Skeletal muscle tissue (tissue), 4 donors: ENCODE measurements around the gene ADAD1. TPM values are rescaled to one million over a fixed set of nuclear protein-coding genes. Genes with fewer than 3 reads are reported as not detected.

Experiments
- H3K27ac ChIP-seq: one replicate; pipeline ENCODE4 v1.7.0; 2013; ENCODE audit warnings: mild to moderate bottlenecking, low read depth, low read length, inconsistent platforms
- H3K27me3 ChIP-seq, 3 donors: one replicate each; pipeline ENCODE4 v1.7.0; 2013; ENCODE audit warnings: low read length in 3 of 3; ENCODE audit not compliant: control insufficient read depth in 3 of 3, insufficient read depth in 3 of 3
- H3K36me3 ChIP-seq, 3 donors: one replicate each; pipeline ENCODE4 v1.7.0; 2013; ENCODE audit warnings: low read length in 3 of 3; ENCODE audit not compliant: control insufficient read depth in 3 of 3, insufficient read depth in 3 of 3
- H3K4me1 ChIP-seq, 3 donors: one replicate each; pipeline ENCODE4 v1.7.0; 2013; ENCODE audit warnings: low read length in 3 of 3, mild to moderate bottlenecking in 3 of 3; ENCODE audit not compliant: control insufficient read depth in 3 of 3, insufficient read depth in 3 of 3
- H3K4me3 ChIP-seq, 3 donors: one replicate each; pipeline ENCODE4 v1.7.0; 2013; ENCODE audit warnings: low read length in 3 of 3
- H3K9ac ChIP-seq, 3 donors: one replicate each; pipeline ENCODE4 v1.7.0; 2013; ENCODE audit warnings: low read length in 3 of 3, mild to moderate bottlenecking in 3 of 3, moderate library complexity in 2 of 3, low read depth in 1 of 3
- H3K9me3 ChIP-seq, 3 donors: one replicate each; pipeline ENCODE4 v1.7.0; 2013; ENCODE audit warnings: low read length in 3 of 3; ENCODE audit not compliant: control insufficient read depth in 3 of 3
- total RNA-seq: library from RNA; depleted of rRNA; stranded (reverse); fragments of >200 nt; gene quantifications from one replicate; pipeline ENCODE4 v1.2.3, GENCODE V29; 2014
- donor health status: Osteomylitis.

The ADAD1 gene
- total RNA-seq, 1 donor from 2014 or later: not detected

- Histone ChIP-seq H3K9ac (no peak overlapping the region), H3K27ac (no peak overlapping the region), H3K27me3 (no peaks in the 10 kb centered on the region), H3K4me3 (no peak overlapping the region), H3K36me3 (no peaks in the 10 kb centered on the region), H3K4me1 (no peaks in the 10 kb centered on the region), H3K9me3 (no peaks in the 10 kb centered on the region)
Observed at GRCh38 chr4:122450847-122451246, 72.0 kb downstream of the ADAD1 start.

- no peaks in the 10 kb centered on the region for H3K4me1 ChIP-seq
- no peak overlapping the region for H3K4me3 ChIP-seq
- no peaks in the 10 kb centered on the region for H3K36me3 ChIP-seq
- H3K27ac ChIP-seq: no peak overlapping the region
- H3K27me3 ChIP-seq: no peaks in the 10 kb centered on the region
- no peak overlapping the region for H3K9ac ChIP-seq
- no peaks in the 10 kb centered on the region for H3K9me3 ChIP-seq
Observed at GRCh38 chr4:122453384-122453995, 74.7 kb downstream of the ADAD1 start.

- no peaks in the 10 kb centered on the region for H3K36me3 ChIP-seq
- no peak within 1 kb of the TSS for H3K4me3 ChIP-seq
Observed at GRCh38 chr4:122456231-122457116, 77.7 kb downstream of the ADAD1 start, which contains the start of gene IL2. TSS of gene IL2 (minus strand) at chr4:122456725. CDS start at chr4:122456440, 285 bp downstream.

GRCh38 chr4:122458625-122459024, 79.8 kb downstream of the ADAD1 start:
- Histone ChIP-seq H3K36me3 (no peaks in the 10 kb centered on the region), H3K9me3 (no peaks in the 10 kb centered on the region), H3K4me3 (peak overlapping the region in 2 of 3 donors; percentile 34 to 45), H3K27ac (no peak overlapping the region), H3K9ac (no peak overlapping the region), H3K4me1 (no peaks in the 10 kb centered on the region), H3K27me3 (no peaks in the 10 kb centered on the region)

More at GRCh38 chr4:122456231-122457116, 77.7 kb downstream of the ADAD1 start, which contains the start of gene IL2:
- Histone ChIP-seq H3K27ac (no peak within 1 kb of the TSS), H3K4me1 (no peaks in the 10 kb centered on the region), H3K27me3 (no peaks in the 10 kb centered on the region), H3K9me3 (no peaks in the 10 kb centered on the region), H3K9ac (no peak within 1 kb of the TSS)

GRCh38 chr4:122469457-122469856, 90.6 kb downstream of the ADAD1 start:
- Histone ChIP-seq H3K9me3 (no peaks in the 10 kb centered on the region), H3K36me3 (no peaks in the 10 kb centered on the region), H3K27me3 (no peaks in the 10 kb centered on the region), H3K4me1 (no peaks in the 10 kb centered on the region), H3K4me3 (no peak overlapping the region), H3K27ac (no peak overlapping the region), H3K9ac (no peak overlapping the region)

DNA sequence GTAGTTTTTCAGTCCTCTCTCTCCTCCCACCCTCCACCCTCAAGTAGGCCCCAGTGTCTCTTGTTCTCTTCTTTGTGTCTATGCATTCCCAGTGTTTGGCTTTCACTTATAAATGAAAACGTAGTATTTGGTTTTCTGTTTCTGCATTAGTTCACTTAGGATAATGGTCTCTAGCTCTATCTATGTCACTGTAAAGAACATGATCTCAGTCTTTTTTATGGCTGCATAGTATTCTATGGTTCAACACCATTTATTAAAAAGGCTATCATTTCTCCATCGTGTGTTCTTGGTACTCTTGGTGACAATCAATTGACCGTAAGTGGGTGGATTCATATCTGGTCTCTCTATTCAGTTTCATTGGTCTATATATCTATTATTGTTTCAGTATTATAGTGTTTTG, 96.4 kb downstream of the ADAD1 start:
- no peak overlapping the region for H3K9ac ChIP-seq
- H3K9me3 ChIP-seq: no peaks in the 10 kb centered on the region
- no peak overlapping the region for H3K27ac ChIP-seq
- no peaks in the 10 kb centered on the region for H3K4me1 ChIP-seq
- no peaks in the 10 kb centered on the region for H3K27me3 ChIP-seq
- H3K36me3 ChIP-seq: no peaks in the 10 kb centered on the region
- no peak overlapping the region for H3K4me3 ChIP-seq

DNA sequence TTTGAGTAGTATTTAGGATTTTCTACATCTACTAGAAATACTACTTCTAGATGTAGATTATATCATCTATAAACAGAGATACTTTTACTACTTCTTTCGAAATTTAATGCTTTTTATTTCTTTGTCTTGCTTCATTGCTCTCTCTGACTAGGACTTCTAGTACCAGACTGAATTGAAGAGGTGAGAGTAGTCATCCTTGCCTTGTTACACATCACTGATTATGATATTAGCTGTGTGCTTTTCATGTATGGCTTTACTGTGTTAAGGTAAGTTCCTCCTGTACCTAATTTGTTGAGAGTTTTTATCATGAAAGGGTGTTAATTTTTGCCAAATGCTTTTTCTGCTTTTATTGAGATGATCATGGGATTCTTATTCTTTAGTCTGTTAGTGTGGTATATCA, 97.3 kb downstream of the ADAD1 start:
- Histone ChIP-seq H3K27me3 (no peaks in the 10 kb centered on the region), H3K9me3 (no peaks in the 10 kb centered on the region), H3K4me3 (no peak overlapping the region), H3K27ac (no peak overlapping the region), H3K9ac (no peak overlapping the region), H3K4me1 (no peaks in the 10 kb centered on the region), H3K36me3 (no peaks in the 10 kb centered on the region)

DNA sequence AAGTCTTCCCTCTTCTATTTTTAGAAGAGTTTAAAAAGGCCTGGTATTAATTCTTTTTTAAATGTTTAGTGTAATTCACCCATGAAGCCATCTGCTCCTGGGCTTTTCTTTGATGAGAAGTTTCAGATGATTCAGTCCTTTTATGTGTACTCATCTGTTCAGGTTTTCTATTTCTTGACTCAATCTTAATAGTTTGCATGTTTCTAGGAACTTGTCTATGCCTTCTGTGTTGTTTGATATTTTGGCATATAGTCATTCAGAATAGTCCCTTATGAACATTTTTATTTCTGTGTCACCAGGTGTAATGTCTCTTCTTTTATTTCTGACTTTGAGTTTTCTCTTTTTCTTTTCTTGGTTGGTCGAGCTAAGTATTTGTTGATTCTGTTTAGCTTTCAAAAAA, 97.9 kb downstream of the ADAD1 start:
- Histone ChIP-seq H3K27ac (no peak overlapping the region), H3K36me3 (no peaks in the 10 kb centered on the region), H3K27me3 (no peaks in the 10 kb centered on the region), H3K9me3 (no peaks in the 10 kb centered on the region), H3K9ac (no peak overlapping the region), H3K4me1 (no peaks in the 10 kb centered on the region), H3K4me3 (no peak overlapping the region)
